Measurements from ENCODE around the gene C12orf76.
A peak's percentile ranks its signal among the peaks of the same experiment; 100 is the strongest.

Gene C12orf76

GRCh38 chr12:110020956-110021355 is 27.4 kb downstream of the C12orf76 start:
- H3K4me3 ChIP-seq (ENCODE audit: low read depth, low read length) = no peak overlapping the region
- DNase-seq (ENCODE audit: low read depth) = no peak
- TF ChIP-seq CTCF (IDR thresholded peaks at IDR 0.05; ENCODE audit: insufficient read depth, low read depth, low read length, missing control alignments) = no peak

GRCh38 chr12:110015132-110015531 is 33.2 kb downstream of the C12orf76 start:
- TF ChIP-seq CTCF (IDR thresholded peaks at IDR 0.05; ENCODE audit: insufficient read depth, low read depth, low read length, missing control alignments) = no peak
- no peak for DNase-seq (ENCODE audit: low read depth)
- no peak overlapping the region for H3K4me3 ChIP-seq (ENCODE audit: low read depth, low read length)

GRCh38 chr12:110012659-110013058 is 35.7 kb downstream of the C12orf76 start:
- TF ChIP-seq CTCF (IDR thresholded peaks at IDR 0.05; ENCODE audit: insufficient read depth, low read depth, low read length, missing control alignments) = no peak
- DNase-seq (ENCODE audit: low read depth) = no peak
- no peak overlapping the region for H3K4me3 ChIP-seq (ENCODE audit: low read depth, low read length)

GRCh38 chr12:110012137-110012536 is 36.2 kb downstream of the C12orf76 start:
- DNase-seq (ENCODE audit: low read depth) = peak; percentile 84
- no peak for TF ChIP-seq CTCF (IDR thresholded peaks at IDR 0.05; ENCODE audit: insufficient read depth, low read depth, low read length, missing control alignments)
- peak overlapping the region; percentile 64 for H3K4me3 ChIP-seq (ENCODE audit: low read depth, low read length)

GRCh38 chr12:110010853-110011723 is 37.2 kb downstream of the C12orf76 start:
- peak overlapping the region; percentile 64 for H3K4me3 ChIP-seq (ENCODE audit: low read depth, low read length)

GRCh38 chr12:110008681-110009398 is 39.5 kb downstream of the C12orf76 start:
- peak overlapping the region; percentile 24; the same call in 1 of the 2 replicates for H3K4me3 ChIP-seq (ENCODE audit: low read depth, low read length)

More at GRCh38 chr12:110010853-110011723, 37.2 kb downstream of the C12orf76 start:
- TF ChIP-seq CTCF (IDR thresholded peaks at IDR 0.05; ENCODE audit: insufficient read depth, low read depth, low read length, missing control alignments) = no peak
- peak; percentile 84 for DNase-seq (ENCODE audit: low read depth)

GRCh38 chr12:110007881-110008280 is 40.4 kb downstream of the C12orf76 start:
- TF ChIP-seq CTCF (IDR thresholded peaks at IDR 0.05; ENCODE audit: insufficient read depth, low read depth, low read length, missing control alignments) = no peak
- DNase-seq (ENCODE audit: low read depth) = no peak
- H3K4me3 ChIP-seq (ENCODE audit: low read depth, low read length) = no peak overlapping the region

More at GRCh38 chr12:110008681-110009398, 39.5 kb downstream of the C12orf76 start:
- DNase-seq (ENCODE audit: low read depth) = peak; percentile 40
